ENCODE results near the gene PCYT1B. TPM values are rescaled to one million over a fixed set of nuclear protein-coding genes. Genes with fewer than 3 reads are reported as not detected.
A peak's percentile ranks its signal among the peaks of the same experiment; 100 is the strongest.
"Not testable (repeated sequence)": the region's sequence is repeated elsewhere in the genome, so short reads cannot be mapped to it uniquely, and the experiment has no call there.

Gene PCYT1B
- not detected for total RNA-seq

- DNase-seq, result peak; percentile 43
Measured at GRCh38 chrX:24647257-24648058, at the start of gene PCYT1B. PCYT1B (minus strand) TSS chrX:24647347; CDS start chrX:24647105, 242 bp downstream.

DNA sequence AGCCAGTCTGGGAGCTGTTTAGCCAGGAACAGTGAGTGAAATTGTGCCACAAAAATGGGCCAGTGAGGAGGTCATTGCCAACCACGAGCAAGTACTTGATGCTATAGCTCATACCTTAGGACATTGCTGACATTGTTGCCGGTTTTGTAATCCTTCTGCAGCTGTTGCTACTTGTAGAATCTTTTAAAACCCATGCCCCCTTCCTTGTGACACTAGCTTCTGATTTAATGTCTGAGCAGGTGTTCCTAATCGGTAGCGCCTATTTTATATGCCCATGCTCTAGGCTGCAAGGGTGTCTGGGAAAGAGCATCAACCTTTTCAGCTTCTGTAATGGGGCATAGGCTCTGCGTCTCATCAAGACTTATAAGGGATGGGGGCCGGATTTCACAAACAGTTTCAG, 49.1 kb upstream of the PCYT1B start:
- no peak for DNase-seq

- DNase-seq, result no peak
Measured at GRCh38 chrX:24694825-24695224, 47.7 kb upstream of the PCYT1B start.

DNA sequence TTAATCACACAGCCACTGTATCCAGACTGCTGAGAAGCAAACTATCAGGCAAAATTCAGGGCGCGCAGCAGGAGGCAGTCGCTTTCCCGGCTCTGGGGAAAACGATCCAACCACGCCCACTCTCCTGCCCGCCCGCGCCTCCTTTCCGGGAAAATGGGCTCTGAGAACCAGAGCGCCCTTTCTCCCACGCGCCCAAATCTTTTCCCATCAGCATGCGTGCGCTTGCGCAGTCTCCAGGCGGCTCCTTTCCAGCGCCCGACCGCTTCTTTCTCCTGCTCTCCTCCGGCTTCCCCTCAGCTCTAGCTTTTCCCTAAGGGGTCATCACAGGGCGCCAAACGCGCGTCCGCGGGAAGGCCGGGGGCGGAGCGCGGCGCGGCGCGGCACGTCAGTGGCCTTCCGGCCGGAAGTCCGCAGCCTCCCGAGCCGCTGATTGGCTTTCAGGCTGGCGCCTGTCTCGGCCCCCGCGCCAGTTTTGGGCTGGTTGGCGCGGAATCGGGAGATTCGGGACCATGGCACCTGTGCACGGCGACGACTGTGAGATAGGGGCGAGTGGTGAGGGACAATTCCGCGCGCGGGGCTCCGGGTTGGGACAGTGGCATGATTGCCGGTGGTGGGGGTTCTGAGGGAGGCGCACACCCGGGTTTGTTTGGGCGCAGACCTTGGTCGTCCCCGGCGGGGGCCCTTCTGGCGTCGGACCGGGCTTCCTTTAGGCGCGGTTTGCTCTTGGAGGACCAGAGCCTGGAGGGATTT, 46.5 kb upstream of the PCYT1B start, which contains the start of gene POLA1:
Gene POLA1, plus strand, starts transcription at position 466 of the 750 bp plus-strand sequence. Its CDS starts 44 bp downstream, at position 510.
- peak; percentile 37 for DNase-seq

GRCh38 chrX:24692305-24692704, 45.2 kb upstream of the PCYT1B start:
- no peak for DNase-seq

- no peak for DNase-seq
Measured at GRCh38 chrX:24684048-24684447, 36.9 kb upstream of the PCYT1B start.

- no peak for DNase-seq
Measured at GRCh38 chrX:24682739-24683432, 35.7 kb upstream of the PCYT1B start.

- no peak for DNase-seq
Measured at GRCh38 chrX:24676403-24677024, 29.4 kb upstream of the PCYT1B start.

- DNase-seq, result no peak
Measured at GRCh38 chrX:24673424-24673823, 26.3 kb upstream of the PCYT1B start.

- DNase-seq, result no peak
Measured at GRCh38 chrX:24672701-24673190, 25.6 kb upstream of the PCYT1B start.

GRCh38 chrX:24668111-24668510, 21.0 kb upstream of the PCYT1B start:
- DNase-seq, result no peak

- DNase-seq, result no peak
Measured at GRCh38 chrX:24662352-24662751, 15.2 kb upstream of the PCYT1B start.

GRCh38 chrX:24661292-24661691, 14.1 kb upstream of the PCYT1B start:
- no peak for DNase-seq

DNA sequence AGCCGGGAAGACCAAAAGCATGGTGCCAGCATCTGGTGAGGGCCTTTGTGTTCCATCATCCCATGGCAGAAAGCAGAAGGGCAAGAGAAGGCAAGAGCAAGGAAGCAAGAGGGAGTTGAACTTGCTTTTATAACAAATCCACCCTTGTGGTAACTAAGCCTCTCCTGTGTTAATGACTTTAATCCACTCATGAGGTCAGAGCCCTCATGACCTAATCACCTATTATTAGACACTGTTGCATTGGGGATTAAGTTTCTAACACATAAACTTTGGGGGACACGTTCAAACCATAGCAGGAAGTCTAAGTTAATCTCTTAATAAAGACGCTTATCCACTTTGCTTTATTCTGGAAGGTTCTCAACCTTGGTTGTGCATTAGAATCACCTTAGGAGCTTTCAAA, 12.5 kb upstream of the PCYT1B start:
- DNase-seq, result no peak

GRCh38 chrX:24659106-24659505, 12.0 kb upstream of the PCYT1B start:
- DNase-seq, result no peak

DNA sequence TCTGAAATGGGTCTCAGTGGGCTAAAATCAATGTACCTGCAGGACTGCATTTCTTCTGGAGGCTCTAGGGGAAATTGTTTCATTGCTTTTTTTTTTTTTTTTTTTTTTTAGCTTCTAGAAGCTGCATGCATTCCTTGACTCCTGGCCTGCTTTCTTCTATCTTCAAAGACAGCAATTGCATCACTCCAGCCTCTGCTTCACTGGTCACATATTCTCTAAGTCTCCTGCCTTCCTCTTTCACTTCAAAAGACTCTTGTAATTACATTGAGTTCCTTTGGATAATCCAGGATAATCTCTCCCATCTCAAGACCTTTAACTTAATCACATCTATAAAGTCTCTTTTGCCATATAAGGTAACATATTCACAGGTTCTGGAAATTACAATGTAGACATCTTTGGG, 11.3 kb upstream of the PCYT1B start:
- no peak for DNase-seq

DNA sequence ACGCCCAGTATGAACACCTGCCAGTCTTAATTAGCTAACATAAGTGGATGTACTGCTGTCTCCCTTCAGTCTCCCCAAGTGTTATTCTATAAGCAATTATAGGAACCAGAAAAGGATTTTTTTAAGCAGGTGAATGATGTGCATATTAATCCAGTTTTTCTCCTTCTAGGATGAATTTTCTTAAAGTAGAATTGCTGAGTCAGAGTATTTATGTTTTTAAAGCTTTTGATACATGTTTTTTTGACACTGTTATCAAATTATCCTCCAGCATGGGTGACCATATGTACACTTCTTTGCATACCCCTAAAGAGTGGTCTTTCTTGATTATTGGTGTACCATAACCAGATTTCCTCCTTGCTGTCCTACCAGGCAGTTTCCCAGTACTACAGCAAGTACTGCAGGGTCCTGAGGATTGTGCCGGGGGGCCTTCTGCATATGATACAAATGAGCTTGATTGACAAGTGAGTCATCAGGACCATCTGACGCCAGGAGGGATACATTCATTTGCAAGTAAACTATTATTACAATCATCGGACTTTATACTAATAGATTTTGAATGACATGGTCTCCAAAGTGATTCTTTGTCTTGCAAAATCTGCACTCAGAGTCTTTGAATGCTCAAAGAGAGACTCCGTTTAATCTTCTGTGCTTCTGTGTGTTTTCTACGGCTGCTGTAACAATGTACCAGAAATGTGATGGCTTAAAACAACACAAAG, 10.7 kb upstream of the PCYT1B start:
- no peak for DNase-seq

DNA sequence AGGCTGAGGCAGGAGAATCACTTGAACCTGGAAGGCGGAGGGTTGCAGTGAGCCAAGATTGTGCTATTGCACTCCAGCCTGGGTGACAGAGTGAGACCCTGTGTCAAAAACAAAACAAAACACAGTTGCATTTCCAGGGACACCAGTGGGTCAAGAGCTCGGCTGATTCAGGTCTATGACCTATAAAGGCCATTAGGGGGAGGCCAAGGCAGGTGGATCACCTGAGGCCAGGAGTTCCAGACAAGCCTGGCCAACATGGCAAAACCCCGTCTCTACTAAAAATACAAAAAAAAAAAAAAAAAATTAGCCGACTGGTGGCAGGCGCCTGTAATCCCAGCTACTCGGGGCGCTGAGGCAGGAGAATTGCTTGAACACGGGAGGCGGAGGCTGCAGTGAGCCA, 8.5 kb upstream of the PCYT1B start:
- not testable (repeated sequence) for DNase-seq

DNA sequence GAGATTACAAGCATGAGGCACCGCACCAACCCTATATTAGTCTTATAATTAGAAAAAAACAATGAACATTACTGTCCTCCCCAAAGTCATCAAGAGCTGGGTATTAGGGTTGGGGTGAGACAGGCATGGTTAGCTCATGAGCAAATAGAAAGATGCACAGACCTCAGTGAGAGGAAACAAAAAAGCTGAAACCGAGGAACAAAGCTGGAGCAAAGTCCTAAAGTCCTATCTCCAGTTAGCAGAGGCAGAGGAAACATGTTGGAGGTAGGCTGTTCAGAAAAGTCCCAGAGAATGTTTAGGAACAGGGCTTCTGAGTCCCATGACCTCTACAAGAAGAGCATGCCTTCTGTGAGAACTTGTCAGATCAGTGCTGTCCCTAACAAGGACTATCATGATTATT, 4.6 kb upstream of the PCYT1B start:
- no peak for DNase-seq

DNA sequence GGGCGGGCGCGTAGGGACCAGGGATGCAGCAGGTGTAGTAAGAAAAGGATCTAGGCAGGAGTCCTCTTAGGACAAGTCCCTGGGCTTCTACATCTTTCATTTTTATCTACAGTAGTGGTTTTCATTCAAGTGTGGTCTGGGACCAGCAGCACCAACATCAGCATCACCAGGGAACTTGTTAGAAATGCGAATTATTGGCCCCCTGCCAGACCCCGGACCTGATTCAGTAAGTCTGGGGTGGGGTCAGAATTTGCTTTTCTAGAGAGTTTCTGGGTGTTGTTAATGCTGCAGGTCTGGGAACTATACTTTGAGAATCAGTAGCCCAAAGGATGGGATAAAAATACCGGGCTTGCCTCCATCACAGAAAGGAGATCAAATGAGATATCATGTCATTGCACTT, 1.3 kb upstream of the PCYT1B start:
- DNase-seq, result no peak

DNA sequence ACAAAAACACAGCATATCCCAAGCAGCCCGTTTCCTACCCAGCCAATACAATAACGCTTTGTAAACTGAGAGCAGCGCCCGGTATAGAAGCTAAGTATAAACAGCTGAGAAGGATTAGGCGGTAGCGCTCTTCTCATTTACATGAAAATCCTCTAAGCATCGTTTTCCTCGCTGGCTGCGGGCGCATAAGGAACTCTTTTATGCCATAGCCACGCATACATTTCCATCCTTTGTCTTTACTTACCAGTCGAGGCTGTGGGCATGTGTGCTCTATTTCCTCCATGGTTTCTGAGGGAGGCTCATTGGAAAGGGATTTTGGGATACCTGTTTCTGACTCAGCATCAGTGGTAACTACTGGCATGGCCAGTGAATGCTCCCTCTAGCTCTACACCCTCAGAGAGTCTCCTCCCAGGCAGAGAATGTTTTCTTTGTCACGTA, 383 bp downstream of the PCYT1B start:
- DNase-seq, result no peak

- no peak for DNase-seq
Measured at GRCh38 chrX:24646006-24646405, 1.1 kb downstream of the PCYT1B start.

All from effector CD4-positive, alpha-beta T cell (primary cell).